ENCODE data around the gene MACF1. TPM values are rescaled to one million over a fixed set of nuclear protein-coding genes. Genes with fewer than 3 reads are reported as not detected.
A peak's percentile ranks its signal among the peaks of the same experiment; 100 is the strongest.

The MACF1 gene
- total and polyA plus RNA-seq, 2 of the 13 experiments (the other 11 are each of a cell fraction or from before 2014, with no cell fraction given) = 36.7 to 65.4 TPM

GRCh38 chr1:39333296-39333695, 128.8 kb downstream of the MACF1 start:
- in situ Hi-C loops (cut with HindIII; ENCODE audit: extremely low pct_ligation_motif_present, low pct_unique_long_range_greater_than_20kb) (no loop called here), intact Hi-C loops (cut with micrococcal nuclease; ENCODE audit: unreplicated experiment) (no loop called here)
- H3K4me2 ChIP-seq (ENCODE audit: low read depth, low read length) = no peak overlapping the region
- H3K4me3 ChIP-seq (replicated peaks in 1 of 3; ENCODE audit: insufficient read depth in 1 of 3, low read depth in 2 of 3, low read length in 3 of 3) = no peak overlapping the region
- H3K4me1 ChIP-seq (ENCODE audit: insufficient read depth, low read length) = no peaks in the 10 kb centered on the region
- peaks cover 13 to 47% of the 10 kb centered on the region in 2 experiments; a peak in 4 of 5 replicates for H3K36me3 ChIP-seq (replicated peaks in 1 of 2; ENCODE audit: control insufficient read depth in 1 of 2, insufficient read depth in 2 of 2, low read length in 2 of 2)
- no peak overlapping the region for H3K9ac ChIP-seq (ENCODE audit: insufficient read depth, low read depth, low read length)
- WGBS (ENCODE audit: low lambda C conversion rate) = 97% methylated on average over 4 of the region's 4 CpGs
- H4K20me1 ChIP-seq (ENCODE audit: insufficient read depth, low read length) = no peaks in the 10 kb centered on the region
- no peaks in the 10 kb centered on the region for H3K9me3 ChIP-seq (ENCODE audit: low read length)
- no TSS peak for BruUV-seq (replicated peaks)
- ATAC-seq (no peak), DNase-seq (ENCODE audit: low spot score) (no peak), FAIRE-seq (no peak)
- H2AFZ ChIP-seq (ENCODE audit: low read length) = no peak overlapping the region
- CTCF ChIA-PET (ENCODE audit: low intra/inter-chr PET ratio, low total read pairs) = no interaction called here
- no peak for TF ChIP-seq EZH2 (conservative IDR thresholded peaks at IDR 0.05; ENCODE audit: low read depth, low read length)
- TF ChIP-seq, protein P1, sequence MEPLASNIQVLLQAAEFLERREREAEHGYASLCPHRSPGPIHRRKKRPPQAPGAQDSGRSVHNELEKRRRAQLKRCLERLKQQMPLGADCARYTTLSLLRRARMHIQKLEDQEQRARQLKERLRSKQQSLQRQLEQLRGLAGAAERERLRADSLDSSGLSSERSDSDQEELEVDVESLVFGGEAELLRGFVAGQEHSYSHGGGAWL (CRISPR knock-in tag; IDR thresholded peaks at IDR 0.05) = no peak
- no peak for TF ChIP-seq ZNF841 (CRISPR knock-in tag; IDR thresholded peaks at IDR 0.05; ENCODE audit: borderline replicate concordance)
- no peak for TF ChIP-seq ZNF883 (CRISPR knock-in tag; IDR thresholded peaks at IDR 0.05; ENCODE audit: not compliant biosample characterization)
- TF ChIP-seq HIC2 (CRISPR knock-in tag; IDR thresholded peaks at IDR 0.05; ENCODE audit: low read depth) = no peak
- TF ChIP-seq JUND (CRISPR knock-in tag; IDR thresholded peaks at IDR 0.05) = no peak
- TF ChIP-seq ZNF768 (CRISPR knock-in tag; IDR thresholded peaks at IDR 0.05) = no peak
- H3K27ac ChIP-seq (ENCODE audit: extremely low read length, insufficient read depth, low read length) = no peak overlapping the region
- H3K27me3 ChIP-seq (ENCODE audit: control insufficient read depth in 1 of 2, insufficient read depth in 2 of 2, low read length in 2 of 2) = no peaks in the 10 kb centered on the region
- H3K79me2 ChIP-seq (ENCODE audit: insufficient read depth, low read length) = no peaks in the 10 kb centered on the region
- POLR2A ChIA-PET = no interaction called here

- ATAC-seq (no peak), FAIRE-seq (no peak), DNase-seq (ENCODE audit: low spot score) (no peak)
- Histone ChIP-seq H3K79me2 (ENCODE audit: insufficient read depth, low read length) (no peaks in the 10 kb centered on the region), H3K36me3 (replicated peaks in 1 of 2; ENCODE audit: control insufficient read depth in 1 of 2, insufficient read depth in 2 of 2, low read length in 2 of 2) (peaks cover 14 to 57% of the 10 kb centered on the region in 2 experiments; a peak in 4 of 5 replicates), H4K20me1 (ENCODE audit: insufficient read depth, low read length) (no peaks in the 10 kb centered on the region), H3K9me3 (ENCODE audit: low read length) (no peaks in the 10 kb centered on the region), H2AFZ (ENCODE audit: low read length) (no peak overlapping the region), H3K27ac (ENCODE audit: extremely low read length, insufficient read depth, low read length) (no peak overlapping the region), H3K4me2 (ENCODE audit: low read depth, low read length) (no peak overlapping the region), H3K9ac (ENCODE audit: insufficient read depth, low read depth, low read length) (no peak overlapping the region), H3K4me1 (ENCODE audit: insufficient read depth, low read length) (no peaks in the 10 kb centered on the region), H3K27me3 (ENCODE audit: control insufficient read depth in 1 of 2, insufficient read depth in 2 of 2, low read length in 2 of 2) (no peaks in the 10 kb centered on the region), H3K4me3 (replicated peaks in 1 of 3; ENCODE audit: insufficient read depth in 1 of 3, low read depth in 2 of 3, low read length in 3 of 3) (no peak overlapping the region)
- POLR2A ChIA-PET = no interaction called here
- intact Hi-C loops (cut with micrococcal nuclease; ENCODE audit: unreplicated experiment) (no loop called here), in situ Hi-C loops (cut with HindIII; ENCODE audit: extremely low pct_ligation_motif_present, low pct_unique_long_range_greater_than_20kb) (no loop called here)
- TF ChIP-seq MAFF (IDR thresholded peaks at IDR 0.05; ENCODE audit: low read depth, low read length) = peak; percentile 55; the same call in 1 of the 2 replicates
- peak; percentile 39 to 72; a peak in 3 of 4 replicates for TF ChIP-seq MAFK (conservative IDR thresholded peaks at IDR 0.05 in 1 of 2, IDR thresholded peaks at IDR 0.05 in 1 of 2; ENCODE audit: low read length in 2 of 2)
- TF ChIP-seq HIC2 (CRISPR knock-in tag; IDR thresholded peaks at IDR 0.05; ENCODE audit: low read depth) = no peak
- no TSS peak for BruUV-seq (replicated peaks)
- 96% methylated on average over 3 of the region's 3 CpGs for WGBS (ENCODE audit: low lambda C conversion rate)
- CTCF ChIA-PET (ENCODE audit: low intra/inter-chr PET ratio, low total read pairs) = no interaction called here
These were observed 130.7 kb downstream of the MACF1 start for GRCh38 chr1:39335216-39335615.

All from HepG2 (cell line).